HG03103 (cell line): Measurements from ENCODE around the gene ARHGAP29.
"Not testable (repeated sequence)": the region's sequence is repeated elsewhere in the genome, so short reads cannot be mapped to it uniquely, and the experiment has no call there.

Experiments
- ATAC-seq: cut with Tn5 transposase; IDR thresholded peaks from one replicate; pipeline ENCODE4 v1.9.1; 2021; ENCODE audit warnings: low read depth; ENCODE audit not compliant: unreplicated experiment

Gene ARHGAP29

GRCh38 chr1:94186946-94187345 is 50.4 kb downstream of the ARHGAP29 start:
- no peak for ATAC-seq

GRCh38 chr1:94183197-94183815 is 54.1 kb downstream of the ARHGAP29 start:
- no peak for ATAC-seq

DNA sequence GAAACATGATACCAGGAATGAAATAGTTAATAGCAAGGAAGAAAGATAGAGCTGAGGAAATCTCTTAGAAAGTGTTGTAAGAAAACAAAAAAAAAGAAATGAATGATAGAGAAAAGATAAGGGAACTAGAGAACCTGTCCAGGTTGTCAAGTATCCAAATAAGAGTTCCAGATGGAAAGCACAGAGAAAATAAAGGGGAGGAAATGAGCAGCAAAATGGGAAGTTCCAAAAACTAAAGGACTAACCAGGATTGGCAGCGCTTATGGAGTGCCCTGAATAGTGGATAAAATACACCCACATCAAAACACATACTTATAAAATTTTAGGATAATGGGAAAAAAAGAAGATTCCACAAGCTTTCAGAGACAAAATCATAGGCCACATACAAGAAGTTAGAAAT is 55.2 kb downstream of the ARHGAP29 start:
- no peak for ATAC-seq

DNA sequence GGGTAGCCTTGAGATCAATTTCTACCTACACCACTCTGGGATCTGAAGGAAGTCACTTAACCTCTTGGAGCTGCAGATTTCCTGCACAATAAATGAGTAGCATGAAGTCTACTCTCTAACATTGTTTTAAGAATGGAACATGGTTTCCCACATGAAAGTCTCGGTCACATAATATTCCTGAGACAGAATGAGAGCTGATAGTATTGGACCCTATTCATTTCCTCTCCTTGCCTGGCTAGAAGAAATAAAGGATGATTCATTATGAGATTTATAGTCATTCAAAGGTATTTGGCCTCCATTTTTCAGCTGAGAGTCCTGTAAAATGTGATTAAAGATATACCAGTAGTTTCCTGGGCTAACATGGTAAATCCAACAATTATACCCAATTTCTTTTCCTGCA is 56.7 kb downstream of the ARHGAP29 start:
- ATAC-seq: no peak

DNA sequence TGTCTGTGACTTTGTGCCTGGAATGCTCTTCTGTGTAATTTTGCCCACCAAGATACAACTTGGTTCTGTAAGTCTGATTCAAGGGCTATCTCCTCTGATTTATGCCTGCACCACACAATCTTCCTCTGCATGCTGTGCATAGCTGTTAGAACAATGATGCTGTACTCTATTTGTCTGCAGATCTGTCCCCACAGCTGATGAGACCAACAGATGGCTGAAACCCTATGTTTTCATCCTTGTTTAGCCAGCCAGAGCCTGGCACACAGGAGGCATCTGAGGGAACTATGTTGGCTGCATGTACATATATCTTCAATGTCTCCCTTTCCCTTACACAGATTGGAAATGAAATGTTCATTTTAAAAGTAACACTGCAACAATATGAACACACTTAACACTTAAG is 58.5 kb downstream of the ARHGAP29 start:
- ATAC-seq: no peak

DNA sequence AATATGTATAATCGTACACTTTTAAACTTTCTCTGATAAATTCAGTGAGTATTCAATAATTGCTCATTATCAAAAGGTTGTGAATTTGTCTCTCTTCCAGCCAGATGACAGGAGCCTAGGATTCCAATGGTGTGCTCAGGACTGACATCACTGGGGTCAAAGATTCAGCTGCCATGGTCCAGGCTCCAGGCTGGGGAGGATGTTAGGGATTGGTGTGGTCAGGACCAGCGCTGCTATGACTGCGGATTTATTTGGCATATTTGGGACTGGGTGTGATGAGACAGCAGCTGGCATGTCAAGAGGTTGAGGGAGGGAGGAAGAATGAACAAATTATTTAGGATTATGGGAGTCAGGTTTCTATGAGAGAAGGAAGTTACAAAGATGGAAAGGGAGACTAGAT is 68.3 kb downstream of the ARHGAP29 start:
- ATAC-seq: no peak

GRCh38 chr1:94165843-94166242 is 71.5 kb downstream of the ARHGAP29 start:
- no peak for ATAC-seq

DNA sequence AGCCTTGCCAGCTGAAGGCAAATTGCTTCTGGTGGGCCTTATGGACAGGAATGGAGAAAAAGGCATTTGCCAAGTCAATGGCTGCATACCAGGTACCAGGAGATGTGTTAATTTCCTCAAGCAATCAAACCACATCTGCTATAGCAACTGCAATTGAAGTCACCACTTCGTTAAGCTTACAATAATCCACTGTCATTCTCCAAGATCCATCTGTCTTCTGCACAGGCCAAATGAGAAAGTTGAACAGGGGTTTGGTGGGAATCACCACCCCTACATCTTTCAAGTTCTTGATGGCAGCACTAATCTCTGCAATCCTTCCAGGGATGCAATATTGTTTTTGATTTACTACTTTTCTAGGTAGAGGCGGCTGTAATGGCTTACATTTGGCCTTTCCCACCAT is 72.5 kb downstream of the ARHGAP29 start:
- ATAC-seq: not testable (repeated sequence)

GRCh38 chr1:94164121-94164520 is 73.3 kb downstream of the ARHGAP29 start:
- ATAC-seq: not testable (repeated sequence)

- ATAC-seq: not testable (repeated sequence)
Measured at GRCh38 chr1:94163249-94163648, 74.1 kb downstream of the ARHGAP29 start.

DNA sequence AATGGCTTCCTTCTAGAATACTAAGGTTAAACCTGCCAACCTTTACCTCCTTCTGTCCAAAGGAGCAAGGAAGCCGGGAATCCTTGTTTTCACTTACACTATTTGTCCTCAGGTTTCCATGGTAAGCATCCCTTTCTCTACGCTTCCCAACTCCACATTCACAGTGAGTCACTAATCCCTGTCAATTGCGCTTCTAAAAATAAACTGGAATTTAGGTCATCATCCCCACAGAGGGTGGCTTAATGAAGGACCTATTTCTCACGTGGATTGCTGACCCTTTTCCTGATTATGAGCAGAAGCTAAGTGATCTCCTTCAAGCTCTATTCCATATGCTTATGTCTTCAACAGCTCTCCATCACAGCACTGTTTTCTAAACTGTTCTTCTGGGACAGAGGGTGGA is 76.6 kb downstream of the ARHGAP29 start:
- no peak for ATAC-seq

- no peak for ATAC-seq
Measured at GRCh38 chr1:94156096-94156625, 81.2 kb downstream of the ARHGAP29 start.

DNA sequence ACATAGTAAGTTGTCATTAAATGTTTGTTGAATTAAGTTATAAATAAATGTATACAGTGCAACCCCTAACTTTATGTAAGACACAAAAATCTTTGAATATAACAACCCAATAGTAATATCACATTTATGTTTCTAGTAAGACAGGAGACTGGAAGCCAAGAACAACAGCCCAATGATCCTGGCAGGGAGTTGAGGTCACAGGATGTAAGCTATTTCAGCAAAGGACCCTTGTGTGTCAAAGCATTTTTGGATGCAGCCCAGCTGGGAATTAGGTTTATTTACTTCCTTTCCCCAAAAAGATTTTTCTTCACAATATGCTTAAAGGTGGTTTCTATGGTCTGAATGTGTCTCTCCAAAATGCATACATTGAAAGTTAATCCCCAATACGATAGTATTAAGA is 82.4 kb downstream of the ARHGAP29 start:
- ATAC-seq: no peak

DNA sequence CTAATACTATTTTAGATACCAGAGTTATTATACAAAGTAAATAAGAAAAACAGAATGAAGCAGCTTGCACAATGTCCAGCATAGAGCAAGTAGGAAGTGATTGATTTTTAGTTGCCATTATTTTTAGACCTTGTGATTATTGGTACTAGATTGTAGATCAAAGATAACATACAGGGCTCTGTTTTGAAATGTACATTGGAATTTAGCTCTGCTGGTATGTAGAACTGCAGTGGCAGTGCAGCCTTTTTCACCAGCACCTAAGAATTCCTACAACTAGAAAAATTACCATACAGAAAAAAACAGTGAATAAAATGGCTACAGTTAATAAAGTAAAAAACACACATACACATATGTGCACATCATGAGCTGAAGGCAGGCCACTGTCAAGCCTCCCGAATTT is 84.3 kb downstream of the ARHGAP29 start:
- no peak for ATAC-seq

GRCh38 chr1:94149166-94149565 is 88.2 kb downstream of the ARHGAP29 start:
- not testable (repeated sequence) for ATAC-seq

GRCh38 chr1:94146273-94146672 is 91.1 kb downstream of the ARHGAP29 start:
- no peak for ATAC-seq

DNA sequence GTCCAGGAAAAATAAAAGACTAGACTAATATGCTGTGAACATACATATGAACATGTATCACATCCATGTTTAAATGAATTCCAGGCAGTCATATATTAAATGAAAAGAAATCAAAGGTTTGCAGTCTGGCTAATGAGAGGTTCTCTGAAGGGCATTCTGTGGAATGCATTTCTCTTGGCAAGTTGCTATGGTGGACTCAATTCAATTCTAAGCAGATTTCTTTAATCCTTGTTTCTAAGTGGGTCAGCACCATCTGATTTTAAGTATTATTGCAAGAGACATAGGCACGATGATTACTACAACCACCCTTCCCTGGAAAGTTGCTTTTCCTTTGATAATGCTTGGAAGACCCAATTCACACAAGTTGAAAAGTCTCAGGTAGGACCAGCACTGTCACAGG is 92.5 kb downstream of the ARHGAP29 start:
- ATAC-seq: no peak

GRCh38 chr1:94143809-94144176 is 93.6 kb downstream of the ARHGAP29 start:
- no peak for ATAC-seq

DNA sequence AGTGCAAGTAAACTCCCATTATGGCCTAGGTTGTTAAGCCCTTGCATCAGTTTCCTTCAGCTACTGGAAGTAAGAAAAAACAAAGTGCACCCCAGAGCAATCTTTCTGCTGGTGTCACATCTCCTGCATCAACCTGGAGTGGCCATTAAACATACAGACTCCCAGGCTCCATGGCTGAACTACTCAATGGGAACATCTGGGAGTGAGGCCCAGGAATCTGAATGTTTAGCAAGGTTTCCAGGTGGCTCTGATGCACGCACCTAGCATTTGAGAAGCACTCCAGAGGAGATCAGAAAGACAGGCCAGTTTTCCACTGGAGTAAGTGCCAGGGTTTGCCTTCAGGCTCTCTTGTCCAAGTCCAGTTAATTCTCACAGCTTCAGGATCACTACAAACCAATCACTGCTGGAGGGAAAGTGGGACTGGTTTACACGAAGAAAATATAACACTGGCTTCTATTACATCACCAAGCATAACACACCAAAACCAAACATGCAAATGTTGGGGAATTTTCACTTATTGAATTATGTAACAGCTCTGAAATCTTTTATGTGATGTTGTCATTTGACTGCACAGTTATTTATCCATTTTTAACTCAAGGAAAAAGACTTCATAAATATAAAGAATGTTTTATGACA is 94.1 kb downstream of the ARHGAP29 start:
- ATAC-seq: no peak

GRCh38 chr1:94142583-94142982 is 94.8 kb downstream of the ARHGAP29 start:
- no peak for ATAC-seq

DNA sequence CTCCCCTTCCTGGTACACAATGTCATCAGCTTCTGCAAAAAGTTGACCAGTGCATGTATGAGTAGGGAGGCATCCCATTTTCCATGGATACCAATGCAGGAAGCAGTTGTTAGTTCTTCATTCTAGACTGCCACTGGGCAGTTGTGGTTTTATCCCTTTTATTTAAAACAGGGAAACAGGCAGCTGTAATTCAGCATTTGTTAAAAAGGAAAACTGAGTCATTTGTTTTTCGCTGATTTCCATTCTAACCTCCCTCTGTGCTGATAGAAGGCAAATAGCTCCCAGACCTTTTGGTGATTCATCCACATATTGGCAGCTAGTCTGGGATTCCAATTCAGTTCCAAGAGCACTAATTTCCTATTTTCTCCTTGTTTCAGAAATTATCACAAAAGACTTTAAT is 95.4 kb downstream of the ARHGAP29 start:
- no peak for ATAC-seq

- no peak for ATAC-seq
Measured at GRCh38 chr1:94132111-94132510, 105.3 kb downstream of the ARHGAP29 start.
